Keratinocyte (primary cell): Measurements from ENCODE around the gene COTL1. TPM values are rescaled to one million over a fixed set of nuclear protein-coding genes. Genes with fewer than 3 reads are reported as not detected.

Experiments
- DNase-seq: peaks from one replicate; pipeline ENCODE4 v3.0.0-alpha.2; 2011; ENCODE audit warnings: low read depth, missing footprints, low spot score
- FAIRE-seq: peaks from 2 replicates; lab custom pipeline; 2011; peaks lifted over from hg19 to GRCh38; lab: Jason Lieb, UNC
- H2AFZ ChIP-seq: 2 replicates; pipeline ENCODE4 v1.6.0; 2012; ENCODE audit warnings: low read length, control low read depth, inconsistent platforms; ENCODE audit not compliant: control insufficient read depth
- H3K27ac ChIP-seq: 2 replicates; pipeline ENCODE4 v1.5.1; 2011; ENCODE audit warnings: low read length; ENCODE audit not compliant: control insufficient read depth, insufficient read depth
- H3K27me3 ChIP-seq: 3 replicates; pipeline ENCODE4 v1.6.0; 2011; ENCODE audit warnings: low read length; ENCODE audit not compliant: control insufficient read depth, insufficient read depth; ENCODE audit errors: extremely low read depth
- H3K36me3 ChIP-seq, 2 experiments: 2 replicates in 1 of 2; 3 replicates in 1 of 2; pipeline ENCODE4 v1.5.1; 2011; ENCODE audit warnings: low read length in 2 of 2, mild to moderate bottlenecking in 1 of 2; ENCODE audit not compliant: control insufficient read depth in 2 of 2, insufficient read depth in 2 of 2; ENCODE audit errors: extremely low read depth in 1 of 2
- H3K4me1 ChIP-seq: 3 replicates; pipeline ENCODE4 v1.5.1; 2011; ENCODE audit warnings: low read length; ENCODE audit not compliant: control insufficient read depth, insufficient read depth; ENCODE audit errors: extremely low read depth
- H3K4me2 ChIP-seq: 3 replicates; pipeline ENCODE4 v1.6.0; 2011; ENCODE audit warnings: low read depth, low read length; ENCODE audit not compliant: control insufficient read depth, insufficient read depth; ENCODE audit errors: extremely low read depth
- H3K4me3 ChIP-seq, 3 experiments: fragments of 200-600 bp in 1 of 3; sonication (generic) in 1 of 3; 2 replicates in 2 of 3; 3 replicates in 1 of 3; pipeline ENCODE4 v1.5.1; 2011 to 2016; ENCODE audit warnings: low read length in 3 of 3, mild to moderate bottlenecking in 3 of 3, control low read depth in 2 of 3, inconsistent platforms in 1 of 3, low read depth in 1 of 3, mixed read lengths in 1 of 3, mixed run types in 1 of 3, moderate library complexity in 1 of 3; ENCODE audit not compliant: control insufficient read depth in 2 of 3, insufficient read depth in 2 of 3; ENCODE audit errors: extremely low read depth in 1 of 3
- H3K79me2 ChIP-seq: 2 replicates; pipeline ENCODE4 v1.6.0; 2012; ENCODE audit warnings: low read length; ENCODE audit not compliant: control insufficient read depth, insufficient read depth
- H3K9ac ChIP-seq: 3 replicates; pipeline ENCODE4 v1.6.0; 2011; ENCODE audit warnings: low read length; ENCODE audit not compliant: control insufficient read depth, insufficient read depth; ENCODE audit errors: extremely low read depth
- H3K9me1 ChIP-seq: 3 replicates; pipeline ENCODE4 v1.6.0; 2011; ENCODE audit warnings: low read length; ENCODE audit not compliant: control insufficient read depth, insufficient read depth; ENCODE audit errors: extremely low read depth
- H3K9me3 ChIP-seq: 2 replicates; pipeline ENCODE4 v1.5.1; 2012; ENCODE audit warnings: low read depth, low read length; ENCODE audit not compliant: control insufficient read depth
- H4K20me1 ChIP-seq: 3 replicates; pipeline ENCODE4 v1.6.0; 2011; ENCODE audit warnings: low read length; ENCODE audit not compliant: control insufficient read depth, insufficient read depth; ENCODE audit errors: extremely low read depth
- CTCF ChIP-seq, 3 experiments: IDR thresholded peaks in 1 of 3; conservative IDR thresholded peaks in 1 of 3; optimal IDR thresholded peaks in 1 of 3; 2 replicates in 2 of 3; 3 replicates in 1 of 3; pipeline versions ENCODE3 to v1.5.1; 2011; ENCODE audit warnings: low read length in 3 of 3, mild to moderate bottlenecking in 3 of 3, moderate library complexity in 2 of 3, control low read depth in 1 of 3, inconsistent platforms in 1 of 3; ENCODE audit not compliant: insufficient read depth in 2 of 3; ENCODE audit errors: extremely low read depth in 1 of 3
- EZH2 ChIP-seq: IDR thresholded peaks from one replicate; pipeline ENCODE4 v1.6.1; 2012; ENCODE audit warnings: inconsistent platforms, mild to moderate bottlenecking, low read length, moderate library complexity
- dilution Hi-C: fragments of 300-500 bp; cut with MboI; formaldehyde crosslinking; loops from one replicate; pipeline ENCODE4 v1.7.0; 2020; ENCODE audit warnings: low sequenced_read_pairs; ENCODE audit not compliant: extremely low pct_ligation_motif_present
- polyA plus RNA-seq, 5 experiments: library from polyadenylated mRNA; depleted of rRNA in 3 of 5; stranded (reverse) in 3 of 5; stranded (forward) in 1 of 5; unstranded in 1 of 5; fragments of >200 nt; gene quantifications; 1 replicate in 1 of 5; 2 replicates in 3 of 5; 3 replicates in 1 of 5; pipeline versions ENCODE4 v1.2.1 to v1.2.3, GENCODE V29; 2011 to 2012; ENCODE audit warnings: missing spikeins in 2 of 5, low read depth in 1 of 5, low replicate concordance in 1 of 5

Gene COTL1
- polyA plus RNA-seq, 1 donor (not counting 4 experiments of a cell fraction or from before 2014, with no cell fraction given) = 116 TPM

- Histone ChIP-seq H3K4me1 (peaks cover 15% of the 10 kb centered on the region), H3K9ac (peak overlapping the region; percentile 15), H2AFZ (peak overlapping the region; percentile 63), H3K27ac (no peak overlapping the region), H3K4me2 (peak overlapping the region; percentile 67), H3K36me3 (no peaks in the 10 kb centered on the region), H4K20me1 (no peaks in the 10 kb centered on the region), H3K4me3 (peak overlapping the region in 1 of 3 experiments; percentile 19), H3K9me3 (no peaks in the 10 kb centered on the region), H3K79me2 (no peaks in the 10 kb centered on the region), H3K9me1 (no peaks in the 10 kb centered on the region), H3K27me3 (no peaks in the 10 kb centered on the region)
- FAIRE-seq (peak; percentile 58), DNase-seq (no peak)
- TF ChIP-seq CTCF (optimal IDR thresholded peaks at IDR 0.05 in 1 of 3, IDR thresholded peaks at IDR 0.05 in 1 of 3, conservative IDR thresholded peaks at IDR 0.05 in 1 of 3; ENCODE audit: extremely low read depth in 1 of 3, insufficient read depth in 2 of 3, low read length in 3 of 3) (no peak), EZH2 (no peak)
- dilution Hi-C loops = no loop called here
Observed at GRCh38 chr16:84520725-84521496, 97.0 kb downstream of the COTL1 start.

- DNase-seq = no peak
Observed at GRCh38 chr16:84519855-84520254, 98.0 kb downstream of the COTL1 start.

More at GRCh38 chr16:84519855-84520254, 98.0 kb downstream of the COTL1 start:
- no peak for FAIRE-seq
- H3K27me3 ChIP-seq = no peaks in the 10 kb centered on the region
- no peak overlapping the region for H3K4me2 ChIP-seq
- no peaks in the 10 kb centered on the region for H3K9me3 ChIP-seq
- no peaks in the 10 kb centered on the region for H4K20me1 ChIP-seq
- no peaks in the 10 kb centered on the region for H3K9me1 ChIP-seq
- H3K4me1 ChIP-seq = peaks cover 15% of the 10 kb centered on the region
- H2AFZ ChIP-seq = no peak overlapping the region
- dilution Hi-C loops = no loop called here
- no peaks in the 10 kb centered on the region for H3K36me3 ChIP-seq
- TF ChIP-seq CTCF (optimal IDR thresholded peaks at IDR 0.05 in 1 of 3, IDR thresholded peaks at IDR 0.05 in 1 of 3, conservative IDR thresholded peaks at IDR 0.05 in 1 of 3; ENCODE audit: extremely low read depth in 1 of 3, insufficient read depth in 2 of 3, low read length in 3 of 3) (no peak), EZH2 (no peak)
- no peak overlapping the region for H3K9ac ChIP-seq
- no peaks in the 10 kb centered on the region for H3K79me2 ChIP-seq
- no peak overlapping the region for H3K4me3 ChIP-seq
- no peak overlapping the region for H3K27ac ChIP-seq
